Measurements from ENCODE around the gene WDR49.

- TF ChIP-seq RAD21 (IDR thresholded peaks at IDR 0.05; ENCODE audit: low read depth) = no peak
- no peak for TF ChIP-seq SRF (IDR thresholded peaks at IDR 0.05; ENCODE audit: low read depth)
- TF ChIP-seq EGR1 (IDR thresholded peaks at IDR 0.05; ENCODE audit: low read depth) = no peak
- no peak for TF ChIP-seq YY1 (IDR thresholded peaks at IDR 0.05; ENCODE audit: extremely low read depth, insufficient replicate concordance, low read depth, low read length)
- TF ChIP-seq MAX (IDR thresholded peaks at IDR 0.05) = no peak
- TF ChIP-seq CTCF (IDR thresholded peaks at IDR 0.05 in 2 of 3, conservative IDR thresholded peaks at IDR 0.05 in 1 of 3; ENCODE audit: borderline replicate concordance in 1 of 3, insufficient read depth in 1 of 3, low read depth in 2 of 3, low read length in 2 of 3) = no peak
- TF ChIP-seq POLR2A (IDR thresholded peaks at IDR 0.05; ENCODE audit: borderline replicate concordance, extremely low read depth, insufficient read depth, insufficient read length) = no peak
- no peak for TF ChIP-seq ATF3 (IDR thresholded peaks at IDR 0.05)
- no peak for TF ChIP-seq CBX3 (IDR thresholded peaks at IDR 0.05; ENCODE audit: low read depth)
- TF ChIP-seq EZH2phosphoT487 (IDR thresholded peaks at IDR 0.05; ENCODE audit: borderline replicate concordance) = no peak
- TF ChIP-seq ZFX (IDR thresholded peaks at IDR 0.05) = no peak
- no peak for TF ChIP-seq ELF1 (IDR thresholded peaks at IDR 0.05; ENCODE audit: borderline replicate concordance, low read depth)
- TF ChIP-seq EZH2 (IDR thresholded peaks at IDR 0.05) = no peak
- TF ChIP-seq REST (IDR thresholded peaks at IDR 0.05; ENCODE audit: low read depth) = no peak
Measured at GRCh38 chr3:167437428-167438139, 216.2 kb downstream of the WDR49 start.
